Right lobe of liver (tissue), 6 donors: ENCODE results near the gene TNIK. TPM values are rescaled to one million over a fixed set of nuclear protein-coding genes. Genes with fewer than 3 reads are reported as not detected.

Experiments used
- ATAC-seq, 4 donors: fragments of 200-7000 bp; cut with Tn5 transposase; one replicate each; pipeline ENCODE4 v1.9.1; 2020; ENCODE audit warnings: mild to moderate bottlenecking in 4 of 4, moderate library complexity in 4 of 4
- DNase-seq, 3 donors: peaks; one replicate each; pipeline ENCODE4 v3.0.0-alpha.2; 2020
- H3K27ac ChIP-seq, 3 donors: fragments of 200-600 bp; one replicate each; pipeline ENCODE4 v1.8.0; 2022
- H3K27me3 ChIP-seq, 2 donors: fragments of 200-600 bp; one replicate each; pipeline ENCODE4 v1.8.0; 2022
- H3K36me3 ChIP-seq, 4 donors: fragments of 200-600 bp; sonication (generic) in 1 of 4; one replicate each; pipeline versions ENCODE4 v1.5.1 to v1.8.0; 2017 to 2022; ENCODE audit warnings: control low read depth in 1 of 4
- H3K4me1 ChIP-seq, 4 donors: fragments of 200-600 bp; sonication (generic) in 1 of 4; one replicate each; pipeline versions ENCODE4 v1.5.1 to v1.8.0; 2017 to 2022; ENCODE audit warnings: control low read depth in 1 of 4
- H3K4me3 ChIP-seq, 3 donors: fragments of 200-600 bp; one replicate each; pipeline ENCODE4 v1.8.0; 2022
- H3K9me3 ChIP-seq, 4 donors: fragments of 200-600 bp; sonication (generic) in 1 of 4; one replicate each; pipeline versions ENCODE4 v1.5.1 to v1.8.0; 2017 to 2022; ENCODE audit warnings: control low read depth in 1 of 4
- CTCF ChIP-seq, 4 donors: fragments of 200-600 bp in 3 of 4; fragments of 450-650 bp in 1 of 4; IDR thresholded peaks; one replicate each; pipeline versions ENCODE4 v1.5.1 to v1.8.0; 2016 to 2022; ENCODE audit warnings: antibody characterized with exemption in 4 of 4, mild to moderate bottlenecking in 2 of 4
- POLR2A ChIP-seq: fragments of 450-650 bp; IDR thresholded peaks from one replicate; pipeline ENCODE4 v1.6.1; 2017; ENCODE audit warnings: antibody characterized with exemption, mild to moderate bottlenecking
- whole genome bisulfite sequencing: methylation state at CpG from one replicate; pipeline ENCODE4 v1.1.6; 2018; ENCODE audit warnings: low coverage, low lambda C conversion rate; ENCODE audit not compliant: insufficient coverage; ENCODE audit errors: missing lambda C conversion rate; 5-methylcytosine and 5-hydroxymethylcytosine counted together
- intact Hi-C, 2 donors: fragments of 100-400 bp; cut with DNase I; formaldehyde crosslinking; loops; one replicate each; pipeline versions ENCODE4 v1.11.2 to v1.14.1; 2022
- total RNA-seq, 6 experiments: library from RNA; depleted of rRNA in 2 of 6; stranded (reverse); fragments of >200 nt in 2 of 6; fragmentation: NEBNext Ultra II Directional in 3 of 6; extraction: Animal tissue kit (Norgen Biotek cat#: 25700) in 3 of 6; gene quantifications; one replicate each; pipeline versions ENCODE4 v1.1.0 to v1.2.4, GENCODE V29; 2016 to 2023
- donor health status: DM: no; HTN: yes; CAD: no.
- donor health status: DM: no; HTN: no; CAD: no.
- donor health status: DM: no; HTN: no; CAD: no.
- donor health status: DM: no; HTN: yes; CAD: no.
- donor health status: DM: no; HTN: yes; CAD: no.

Gene TNIK
- total RNA-seq, 6 experiments from 2014 or later = 5.2 to 8.0 (median 6.8) TPM

- Histone ChIP-seq H3K27ac (no peak overlapping the region), H3K4me3 (no peak overlapping the region), H3K9me3 (no peaks in the 10 kb centered on the region), H3K36me3 (no peaks in the 10 kb centered on the region), H3K4me1 (peaks cover 0 to 13% (median 4%) of the 10 kb centered on the region in 4 donors), H3K27me3 (no peaks in the 10 kb centered on the region)
- 23% methylated on average over 1 of the region's 1 CpG for WGBS
- no peak for TF ChIP-seq CTCF (IDR thresholded peaks at IDR 0.05)
- no peak for TF ChIP-seq POLR2A
- DNase-seq = no peak
- ATAC-seq = peak in 1 of 4 donors; percentile 17
- intact Hi-C loops = no loop called here
Measured at GRCh38 chr3:171266740-171267073, 193.5 kb downstream of the TNIK start.

GRCh38 chr3:171266034-171266739, 194.0 kb downstream of the TNIK start:
- 58% methylated on average over 4 of the region's 4 CpGs for WGBS
- peaks cover 0 to 13% (median 4%) of the 10 kb centered on the region in 4 donors for H3K4me1 ChIP-seq
- H3K36me3 ChIP-seq = no peaks in the 10 kb centered on the region
- H3K4me3 ChIP-seq = no peak overlapping the region
- H3K9me3 ChIP-seq = no peaks in the 10 kb centered on the region
- peak; percentile 71 to 89 (median 80) for ATAC-seq
- no peak overlapping the region for H3K27ac ChIP-seq
- DNase-seq = no peak
- no peaks in the 10 kb centered on the region for H3K27me3 ChIP-seq
- intact Hi-C loops = no loop called here
- TF ChIP-seq POLR2A (no peak), CTCF (IDR thresholded peaks at IDR 0.05) (no peak)

- 93% methylated on average over 3 of the region's 6 CpGs for WGBS
- no peaks in the 10 kb centered on the region for H3K36me3 ChIP-seq
- H3K27me3 ChIP-seq = no peaks in the 10 kb centered on the region
- DNase-seq = no peak
- no peak overlapping the region for H3K4me3 ChIP-seq
- no peaks in the 10 kb centered on the region for H3K9me3 ChIP-seq
- H3K27ac ChIP-seq = no peak overlapping the region
- intact Hi-C loops = no loop called here
- TF ChIP-seq CTCF (IDR thresholded peaks at IDR 0.05) = no peak
- TF ChIP-seq POLR2A = no peak
- peaks cover 0 to 13% (median 4%) of the 10 kb centered on the region in 4 donors for H3K4me1 ChIP-seq
- ATAC-seq = no peak
Measured at GRCh38 chr3:171264758-171265157, 195.4 kb downstream of the TNIK start.

GRCh38 chr3:171262431-171262830, 197.8 kb downstream of the TNIK start:
- ATAC-seq = no peak
- Histone ChIP-seq H3K4me3 (no peak overlapping the region), H3K27ac (no peak overlapping the region), H3K9me3 (no peaks in the 10 kb centered on the region), H3K27me3 (no peaks in the 10 kb centered on the region), H3K4me1 (peaks cover 0 to 13% (median 4%) of the 10 kb centered on the region in 4 donors), H3K36me3 (no peaks in the 10 kb centered on the region)
- intact Hi-C loops = no loop called here
- DNase-seq = no peak
- WGBS = 56% methylated on average over 1 of the region's 1 CpG
- no peak for TF ChIP-seq POLR2A

GRCh38 chr3:171261487-171261886, 198.7 kb downstream of the TNIK start:
- Histone ChIP-seq H3K36me3 (no peaks in the 10 kb centered on the region), H3K9me3 (no peaks in the 10 kb centered on the region), H3K4me3 (no peak overlapping the region), H3K27me3 (no peaks in the 10 kb centered on the region), H3K27ac (no peak overlapping the region), H3K4me1 (peaks cover 0 to 7% (median under 1%) of the 10 kb centered on the region in 4 donors)
- peak in 1 of 4 donors; percentile 70 for ATAC-seq
- TF ChIP-seq CTCF (IDR thresholded peaks at IDR 0.05) (no peak), POLR2A (no peak)
- no peak for DNase-seq
- intact Hi-C loops = no loop called here
- 58% methylated on average over 2 of the region's 3 CpGs for WGBS
